Erythroblast (primary cell): ENCODE data around the gene CBX7.

Experiments used
- GATA1 ChIP-seq: IDR thresholded peaks from 2 replicates; pipeline ENCODE4 v1.6.1; 2011; ENCODE audit warnings: low read depth, mild to moderate bottlenecking, control low read depth, low read length, moderate library complexity
- POLR2A ChIP-seq: IDR thresholded peaks from 2 replicates; pipeline ENCODE4 v1.6.1; 2011; ENCODE audit warnings: mild to moderate bottlenecking, low read length

GRCh38 chr22:39091126-39092081 is 61.1 kb downstream of the CBX7 start:
- no peak for TF ChIP-seq POLR2A
- TF ChIP-seq GATA1, result no peak
